ENCODE measurements around the gene FAM193B. TPM values are rescaled to one million over a fixed set of nuclear protein-coding genes. Genes with fewer than 3 reads are reported as not detected.

The FAM193B gene
- polyA plus RNA-seq, 2 of the 4 experiments (the other 2 are of a cell fraction): 19.4 to 28.9 TPM

DNA sequence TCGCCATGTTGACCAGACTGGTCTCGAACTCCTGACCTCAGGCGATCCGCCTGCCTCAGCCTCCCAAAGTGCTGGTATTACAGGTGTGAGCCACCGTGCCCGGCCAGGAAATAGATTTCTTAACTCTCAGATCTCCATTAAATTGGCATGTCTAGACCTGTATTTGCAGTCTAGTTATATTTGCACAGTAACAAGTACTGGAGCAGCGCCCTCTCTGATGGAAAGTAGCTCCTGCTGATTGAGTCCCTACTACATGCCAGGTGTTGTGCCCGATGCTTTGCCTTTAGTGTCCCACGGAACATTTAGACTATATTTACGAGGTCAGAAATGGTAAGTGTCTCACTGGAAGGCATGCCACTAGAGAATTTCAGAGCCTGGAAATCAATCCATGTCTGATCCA, 21.8 kb upstream of the FAM193B start:
- Histone ChIP-seq H3K9me3 (no peaks in the 10 kb centered on the region; the same call in 2 of the 3 replicates), H3K4me1 (no peaks in the 10 kb centered on the region), H3K27ac (no peak overlapping the region), H3K4me2 (no peak overlapping the region), H3K4me3 (no peak overlapping the region)
- ChIA-PET POLR2A (interaction anchor here (0.8 kb wide), 1 partner anchor 16 kb away, joined by 3 read pairs; the partner anchor contains the start of gene TMED9), CTCF (interaction anchor here (1.3 kb wide), 1 partner anchor 43 kb away, joined by 3 read pairs; no protein-coding TSS in a partner anchor)
- ATAC-seq (peak in 1 of 2 experiments; percentile 54; a peak in 3 of 6 replicates), FAIRE-seq (no peak), DNase-seq (ENCODE audit: low read depth in 1 of 2, low spot score in 1 of 2) (no peak)
- WGBS (ENCODE audit: missing lambda C conversion rate): 59% methylated on average over 10 of the region's 10 CpGs
- TF ChIP-seq HDAC2 (IDR thresholded peaks at IDR 0.05) (no peak), JUNB (IDR thresholded peaks at IDR 0.05) (no peak), POLR2AphosphoS2 (conservative IDR thresholded peaks at IDR 0.05; ENCODE audit: low read length) (no peak), ZC3H11A (IDR thresholded peaks at IDR 0.05) (no peak), CBX2 (IDR thresholded peaks at IDR 0.05; ENCODE audit: borderline replicate concordance, low read depth) (no peak), KDM1A (IDR thresholded peaks at IDR 0.05; ENCODE audit: low read depth) (no peak), USF2 (IDR thresholded peaks at IDR 0.05) (no peak)
- TF ChIP-seq, protein P1, sequence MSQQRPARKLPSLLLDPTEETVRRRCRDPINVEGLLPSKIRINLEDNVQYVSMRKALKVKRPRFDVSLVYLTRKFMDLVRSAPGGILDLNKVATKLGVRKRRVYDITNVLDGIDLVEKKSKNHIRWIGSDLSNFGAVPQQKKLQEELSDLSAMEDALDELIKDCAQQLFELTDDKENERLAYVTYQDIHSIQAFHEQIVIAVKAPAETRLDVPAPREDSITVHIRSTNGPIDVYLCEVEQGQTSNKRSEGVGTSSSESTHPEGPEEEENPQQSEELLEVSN (IDR thresholded peaks at IDR 0.05; ENCODE audit: borderline replicate concordance, low read depth): no peak

- no peaks in the 10 kb centered on the region for H3K9me3 ChIP-seq
- ChIA-PET CTCF (interaction anchor here (1.0 to 1.3 kb wide), 2 partner anchors 32 to 42 kb away, joined by 3 read pairs; no protein-coding TSS in a partner anchor), POLR2A (no interaction called here)
- no peaks in the 10 kb centered on the region for H3K4me1 ChIP-seq
- no peak overlapping the region for H3K4me3 ChIP-seq
- no peak for FAIRE-seq
- no peak overlapping the region for H3K27ac ChIP-seq
- ATAC-seq: no peak
- no peak for DNase-seq (ENCODE audit: low read depth in 1 of 2, low spot score in 1 of 2)
- no peak overlapping the region for H3K4me2 ChIP-seq
- TF ChIP-seq PHF8 (IDR thresholded peaks at IDR 0.05; ENCODE audit: borderline replicate concordance, low read depth): no peak
- no peak for TF ChIP-seq RAD21 (conservative IDR thresholded peaks at IDR 0.05 in 1 of 2, IDR thresholded peaks at IDR 0.05 in 1 of 2)
- no peak for TF ChIP-seq ZNF302 (CRISPR knock-in tag; IDR thresholded peaks at IDR 0.05)
- TF ChIP-seq EP300 (IDR thresholded peaks at IDR 0.05): no peak
- no peak for TF ChIP-seq MAFK (IDR thresholded peaks at IDR 0.05; ENCODE audit: partially characterized antibody)
- TF ChIP-seq SREBF2 (IDR thresholded peaks at IDR 0.05): no peak
- no peak for TF ChIP-seq BHLHE40 (IDR thresholded peaks at IDR 0.05; ENCODE audit: low read depth, low read length)
- no peak for TF ChIP-seq HEYL (CRISPR knock-in tag; IDR thresholded peaks at IDR 0.05)
- no peak for TF ChIP-seq FOXS1 (CRISPR knock-in tag; IDR thresholded peaks at IDR 0.05)
- no peak for TF ChIP-seq JUN (IDR thresholded peaks at IDR 0.05)
- no peak for TF ChIP-seq CHD4 (IDR thresholded peaks at IDR 0.05; ENCODE audit: borderline replicate concordance)
- TF ChIP-seq HOXA7 (CRISPR knock-in tag; IDR thresholded peaks at IDR 0.05): no peak
- no peak for TF ChIP-seq MAZ (IDR thresholded peaks at IDR 0.05; ENCODE audit: borderline replicate concordance, low read depth, low read length)
- TF ChIP-seq NFE2L2 (conservative IDR thresholded peaks at IDR 0.05; ENCODE audit: low read length): no peak
- 74% methylated on average over 1 of the region's 1 CpG for WGBS (ENCODE audit: missing lambda C conversion rate)
Measured at GRCh38 chr5:177575488-177575887, 21.1 kb upstream of the FAM193B start.

- ChIA-PET CTCF (interaction anchor here (1.2 to 1.4 kb wide), 4 partner anchors 10 to 38 kb away, joined by 3 to 5 read pairs (median 4); no protein-coding TSS in a partner anchor), POLR2A (no interaction called here)
- FAIRE-seq: no peak
- Histone ChIP-seq H3K4me3 (no peak overlapping the region), H3K27ac (no peak overlapping the region), H3K9me3 (no peaks in the 10 kb centered on the region), H3K4me1 (no peaks in the 10 kb centered on the region), H3K4me2 (no peak overlapping the region)
- no peak for DNase-seq (ENCODE audit: low read depth in 1 of 2, low spot score in 1 of 2)
- 67% methylated on average over 2 of the region's 2 CpGs for WGBS (ENCODE audit: missing lambda C conversion rate)
- no peak for ATAC-seq
- TF ChIP-seq CTCF (IDR thresholded peaks at IDR 0.05): no peak
- no peak for TF ChIP-seq KDM1A (IDR thresholded peaks at IDR 0.05; ENCODE audit: low read depth)
- TF ChIP-seq, protein P2, sequence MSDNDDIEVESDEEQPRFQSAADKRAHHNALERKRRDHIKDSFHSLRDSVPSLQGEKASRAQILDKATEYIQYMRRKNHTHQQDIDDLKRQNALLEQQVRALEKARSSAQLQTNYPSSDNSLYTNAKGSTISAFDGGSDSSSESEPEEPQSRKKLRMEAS (IDR thresholded peaks at IDR 0.05): no peak
Measured at GRCh38 chr5:177569894-177570293, 15.5 kb upstream of the FAM193B start.

Measured in A549 (cell line).